CD4-positive, alpha-beta T cell (primary cell): Measurements from ENCODE around the gene DDA1. TPM values are rescaled to one million over a fixed set of nuclear protein-coding genes. Genes with fewer than 3 reads are reported as not detected.
A peak's percentile ranks its signal among the peaks of the same experiment; 100 is the strongest.

Experiments used
- ATAC-seq: fragments of 200-7000 bp; cut with Tn5 transposase; one replicate; pipeline ENCODE4 v1.10.0; 2022; ENCODE audit warnings: mild to moderate bottlenecking; ENCODE audit not compliant: poor library complexity
- CTCF ChIA-PET: fragments of 350-600 bp; sonication (Branson Sonifier 250); formaldehyde crosslinking; loops from one replicate; lab custom pipeline; 2021; ENCODE audit warnings: antibody characterized with exemption, inconsistent platforms; lab: Charles Lee
- POLR2A ChIA-PET: fragments of 350-600 bp; sonication (Branson Sonifier 250); formaldehyde crosslinking; loops from one replicate; lab custom pipeline; 2021; ENCODE audit warnings: antibody characterized with exemption, inconsistent platforms; lab: Charles Lee
- DNase-seq, 14 experiments: peaks; one replicate each; pipeline ENCODE4 v3.0.0-alpha.2; 2013 to 2020; ENCODE audit warnings: mixed read lengths in 2 of 14
- H3K27ac ChIP-seq, 2 donors: one replicate each; pipeline versions ENCODE4 v1.5.1 to v1.7.0; 2013; ENCODE audit warnings: low read length in 2 of 2, low read depth in 1 of 2, mild to moderate bottlenecking in 1 of 2
- H3K27me3 ChIP-seq, 2 experiments: 1 replicate in 1 of 2; 2 replicates in 1 of 2; pipeline versions ENCODE4 v1.6.1 to v1.7.0; 2013; ENCODE audit warnings: low read length in 2 of 2, control low read depth in 1 of 2, mild to moderate bottlenecking in 1 of 2, moderate library complexity in 1 of 2; ENCODE audit not compliant: insufficient read depth in 2 of 2, control insufficient read depth in 1 of 2
- H3K36me3 ChIP-seq: one replicate; pipeline ENCODE4 v1.6.1; 2013; ENCODE audit warnings: low read length, control low read depth; ENCODE audit not compliant: insufficient read depth
- H3K4me1 ChIP-seq: one replicate; pipeline ENCODE4 v1.6.1; 2013; ENCODE audit warnings: low read length, control low read depth; ENCODE audit not compliant: insufficient read depth
- H3K4me3 ChIP-seq: one replicate; pipeline ENCODE4 v1.5.1; 2013; ENCODE audit warnings: mild to moderate bottlenecking, low read length, moderate library complexity
- H3K9me3 ChIP-seq, 2 experiments: 1 replicate in 1 of 2; 2 replicates in 1 of 2; pipeline versions ENCODE4 v1.6.1 to v1.7.0; 2013; ENCODE audit warnings: low read length in 2 of 2, mild to moderate bottlenecking in 2 of 2, control low read depth in 1 of 2, moderate library complexity in 1 of 2; ENCODE audit not compliant: control insufficient read depth in 1 of 2, insufficient read depth in 1 of 2
- H3K27ac Mint-ChIP-seq: one replicate; pipeline ENCODE4 v1.8.0; 2020; ENCODE audit warnings: mixed read lengths
- H3K27me3 Mint-ChIP-seq: one replicate; pipeline ENCODE4 v1.8.0; 2021; ENCODE audit warnings: mixed read lengths
- H3K36me3 Mint-ChIP-seq: one replicate; pipeline ENCODE4 v1.8.0; 2021; ENCODE audit warnings: low read depth, mixed read lengths
- H3K4me1 Mint-ChIP-seq: one replicate; pipeline ENCODE4 v1.8.0; 2021; ENCODE audit warnings: low read depth, mixed read lengths
- H3K4me3 Mint-ChIP-seq: one replicate; pipeline ENCODE4 v1.8.0; 2020; ENCODE audit warnings: mild to moderate bottlenecking, mixed read lengths
- H3K9me3 Mint-ChIP-seq: one replicate; pipeline ENCODE4 v1.8.0; 2020; ENCODE audit warnings: mixed read lengths
- intact Hi-C, 2 experiments: fragments of 100-400 bp; cut with DNase I in 1 of 2; cut with micrococcal nuclease in 1 of 2; formaldehyde crosslinking; loops; one replicate each; pipeline versions ENCODE4 v1.15.1 to v1.9.0; 2023 to 2025; cut with DNase I, micrococcal nuclease
- total RNA-seq, 174 experiments: library from RNA in 2 of 174; stranded (reverse) in 2 of 174; gene quantifications; one replicate each; pipeline ENCODE4 v1.2.3 and lab custom pipeline; 2021 to 2026
- TF ChIP-seq, protein P1 (sequence below): fragments of 200-600 bp; IDR thresholded peaks from one replicate; pipeline ENCODE4 v1.8.0; 2022; ENCODE audit warnings: antibody characterized with exemption, mild to moderate bottlenecking

DDA1 gene
- total RNA-seq, 2 experiments from 2014 or later = 41.4 to 43.4 TPM

DNA sequence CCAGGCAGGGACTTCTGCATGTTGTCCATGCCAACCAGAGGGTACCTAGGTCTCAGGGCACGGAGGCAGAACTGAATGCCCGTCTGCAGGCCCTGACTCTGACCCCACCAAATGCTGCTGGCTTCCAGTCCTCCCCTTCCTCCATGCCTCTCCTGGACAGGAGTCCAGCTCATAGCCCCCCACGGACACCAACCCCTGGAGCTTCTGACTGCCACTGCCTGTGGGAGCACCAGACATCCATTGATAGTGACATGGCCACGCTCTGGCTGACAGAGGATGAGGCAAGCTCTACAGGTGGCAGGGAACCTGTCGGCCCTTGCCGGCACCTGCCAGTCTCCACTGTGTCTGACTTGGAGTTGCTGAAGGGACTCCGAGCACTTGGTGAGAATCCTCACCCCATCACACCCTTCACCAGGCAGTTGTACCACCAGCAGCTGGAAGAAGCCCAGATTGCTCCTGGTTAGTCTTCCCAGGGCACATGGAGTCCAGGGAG lies 25.8 kb upstream of the DDA1 start:
- H3K4me1 ChIP-seq = peaks cover 20% of the 10 kb centered on the region
- POLR2A ChIA-PET = no interaction called here
- CTCF ChIA-PET = interaction anchor here (1.0 to 3.5 kb wide), 3 partner anchors 9 to 23 kb away, joined by 5 to 21 read pairs (median 9); partner anchors contain the start of gene BABAM1
- Mint-ChIP-seq H3K9me3 (no peaks in the 10 kb centered on the region), H3K4me3 (peak overlapping the region; percentile 46), H3K27me3 (peaks cover 15% of the 10 kb centered on the region), H3K36me3 (no peaks in the 10 kb centered on the region), H3K4me1 (peaks cover 10% of the 10 kb centered on the region), H3K27ac (no peak overlapping the region)
- no peak overlapping the region for H3K27ac ChIP-seq
- no peaks in the 10 kb centered on the region for H3K9me3 ChIP-seq
- TF ChIP-seq, protein P1, sequence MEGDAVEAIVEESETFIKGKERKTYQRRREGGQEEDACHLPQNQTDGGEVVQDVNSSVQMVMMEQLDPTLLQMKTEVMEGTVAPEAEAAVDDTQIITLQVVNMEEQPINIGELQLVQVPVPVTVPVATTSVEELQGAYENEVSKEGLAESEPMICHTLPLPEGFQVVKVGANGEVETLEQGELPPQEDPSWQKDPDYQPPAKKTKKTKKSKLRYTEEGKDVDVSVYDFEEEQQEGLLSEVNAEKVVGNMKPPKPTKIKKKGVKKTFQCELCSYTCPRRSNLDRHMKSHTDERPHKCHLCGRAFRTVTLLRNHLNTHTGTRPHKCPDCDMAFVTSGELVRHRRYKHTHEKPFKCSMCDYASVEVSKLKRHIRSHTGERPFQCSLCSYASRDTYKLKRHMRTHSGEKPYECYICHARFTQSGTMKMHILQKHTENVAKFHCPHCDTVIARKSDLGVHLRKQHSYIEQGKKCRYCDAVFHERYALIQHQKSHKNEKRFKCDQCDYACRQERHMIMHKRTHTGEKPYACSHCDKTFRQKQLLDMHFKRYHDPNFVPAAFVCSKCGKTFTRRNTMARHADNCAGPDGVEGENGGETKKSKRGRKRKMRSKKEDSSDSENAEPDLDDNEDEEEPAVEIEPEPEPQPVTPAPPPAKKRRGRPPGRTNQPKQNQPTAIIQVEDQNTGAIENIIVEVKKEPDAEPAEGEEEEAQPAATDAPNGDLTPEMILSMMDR = no peak
- DNase-seq (no peak), ATAC-seq (no peak)
- H3K4me3 ChIP-seq = no peak overlapping the region
- H3K27me3 ChIP-seq = peaks cover 0 to 5% of the 10 kb centered on the region in 2 experiments
- H3K36me3 ChIP-seq = peaks cover 6% of the 10 kb centered on the region
- intact Hi-C loops = loop anchor here (1.0 to 2.0 kb wide), 3 partner anchors 23 to 79 kb away; no protein-coding TSS in a partner anchor

- Histone ChIP-seq H3K9me3 (no peaks in the 10 kb centered on the region), H3K4me1 (peaks cover 23% of the 10 kb centered on the region), H3K27me3 (peaks cover 0 to 5% of the 10 kb centered on the region in 2 experiments), H3K36me3 (no peaks in the 10 kb centered on the region), H3K4me3 (no peak overlapping the region), H3K27ac (no peak overlapping the region)
- Mint-ChIP-seq H3K4me3 (no peak overlapping the region), H3K36me3 (no peaks in the 10 kb centered on the region), H3K9me3 (no peaks in the 10 kb centered on the region), H3K4me1 (peaks cover 13% of the 10 kb centered on the region), H3K27ac (no peak overlapping the region), H3K27me3 (peaks cover 15% of the 10 kb centered on the region)
- POLR2A ChIA-PET = no interaction called here
- intact Hi-C loops = no loop called here
- ATAC-seq (no peak), DNase-seq (no peak)
- TF ChIP-seq, protein P1 = no peak
- CTCF ChIA-PET = interaction anchor here (1.0 kb wide), 1 partner anchor 25 kb away, joined by 3 read pairs; no protein-coding TSS in a partner anchor
These were observed 23.8 kb upstream of the DDA1 start for GRCh38 chr19:17285415-17286135.

DNA sequence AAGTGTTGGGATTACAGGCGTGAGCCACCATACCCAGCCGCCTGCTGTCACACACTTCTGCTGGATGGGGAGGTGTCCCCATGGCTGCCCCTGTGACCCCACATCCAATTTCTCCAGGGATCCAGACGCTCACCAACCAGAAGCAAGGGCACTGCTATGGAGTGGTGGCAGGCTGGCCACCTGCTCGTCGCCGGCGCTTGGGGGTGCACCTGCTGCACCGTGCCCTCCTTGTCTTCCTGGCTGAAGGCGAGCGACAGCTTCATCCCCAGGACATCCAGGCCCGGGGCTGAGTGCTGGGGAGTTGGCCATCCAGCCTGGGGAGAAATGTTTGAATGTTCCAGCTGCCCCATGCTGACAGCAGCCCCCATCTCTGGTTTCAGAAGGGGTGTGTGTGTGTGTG lies 23.1 kb upstream of the DDA1 start:
- H3K9me3 Mint-ChIP-seq = no peaks in the 10 kb centered on the region
- Histone ChIP-seq H3K27me3 (peaks cover 0 to 4% of the 10 kb centered on the region in 2 experiments), H3K9me3 (no peaks in the 10 kb centered on the region), H3K4me3 (no peak overlapping the region), H3K27ac (no peak overlapping the region), H3K36me3 (no peaks in the 10 kb centered on the region), H3K4me1 (peaks cover 21% of the 10 kb centered on the region)
- TF ChIP-seq, protein P1 = no peak
- H3K4me3 Mint-ChIP-seq = no peak overlapping the region
- no peak overlapping the region for H3K27ac Mint-ChIP-seq
- ChIA-PET POLR2A (no interaction called here), CTCF (no interaction called here)
- intact Hi-C loops = no loop called here
- peaks cover 11% of the 10 kb centered on the region for H3K4me1 Mint-ChIP-seq
- peaks cover 13% of the 10 kb centered on the region for H3K27me3 Mint-ChIP-seq
- no peak for ATAC-seq
- no peaks in the 10 kb centered on the region for H3K36me3 Mint-ChIP-seq
- no peak for DNase-seq
